SU-DHL-6 (cell line): ENCODE measurements around the gene PAF1.

ENCODE experiments used
- H2AFZ ChIP-seq: fragments of 200-600 bp; sonication (generic); 2 replicates; pipeline ENCODE4 v1.6.1; 2014; ENCODE audit warnings: low read depth, mild to moderate bottlenecking, moderate library complexity, mixed read lengths, antibody characterized with exemption, low read length; ENCODE audit not compliant: severe bottlenecking
- H3F3A ChIP-seq: fragments of 200-600 bp; shearing (Covaris generic); 2 replicates; pipeline ENCODE4 v1.6.0; 2016; ENCODE audit warnings: antibody characterized with exemption, mild to moderate bottlenecking; ENCODE audit not compliant: insufficient read depth
- H3K27ac ChIP-seq: fragments of 200-600 bp; sonication (generic); 2 replicates; pipeline ENCODE4 v1.5.1; 2016; ENCODE audit warnings: low read depth, mild to moderate bottlenecking, low read length, moderate library complexity, mixed read lengths
- H3K27me3 ChIP-seq: fragments of 200-600 bp; sonication (generic), shearing (Covaris generic); 2 replicates; pipeline ENCODE4 v1.6.0; 2014; ENCODE audit warnings: mild to moderate bottlenecking, low read length
- H3K36me3 ChIP-seq: fragments of 200-600 bp; sonication (generic); 2 replicates; pipeline ENCODE4 v1.6.1; 2014; ENCODE audit warnings: mild to moderate bottlenecking, low read length, mixed read lengths
- H3K4me2 ChIP-seq: fragments of 300-600, 200-600 bp; shearing (Covaris generic), sonication (generic); 2 replicates; pipeline ENCODE4 v1.6.0; 2014; ENCODE audit warnings: low read length, low read depth, mild to moderate bottlenecking; ENCODE audit not compliant: poor library complexity, severe bottlenecking
- H3K4me3 ChIP-seq: fragments of 200-600 bp; sonication (generic); 2 replicates; pipeline ENCODE4 v1.5.1; 2014; ENCODE audit warnings: antibody characterized with exemption, low read length, mild to moderate bottlenecking, mixed read lengths; ENCODE audit not compliant: insufficient read depth, poor library complexity, severe bottlenecking
- H3K79me2 ChIP-seq: fragments of 200-600 bp; sonication (generic); 2 replicates; pipeline ENCODE4 v1.6.1; 2014; ENCODE audit warnings: mild to moderate bottlenecking, low read length, moderate library complexity; ENCODE audit not compliant: insufficient read depth
- H3K9ac ChIP-seq: fragments of 200-600 bp; sonication (generic); 2 replicates; pipeline ENCODE4 v1.7.0; 2014; ENCODE audit warnings: mild to moderate bottlenecking, low read length
- H3K9me2 ChIP-seq: fragments of 200-600 bp; sonication (generic); replicated peaks from 2 replicates; pipeline ENCODE4 v1.6.1; 2014; ENCODE audit warnings: low read length; ENCODE audit not compliant: insufficient read depth
- H3K9me3 ChIP-seq: fragments of 200-600 bp; sonication (generic); 2 replicates; pipeline ENCODE4 v1.6.1; 2014; ENCODE audit warnings: low read length, mixed read lengths; ENCODE audit not compliant: insufficient read depth
- H4K20me1 ChIP-seq: fragments of 200-600 bp; sonication (generic); 2 replicates; pipeline ENCODE4 v1.6.1; 2014; ENCODE audit warnings: low read depth, mild to moderate bottlenecking, antibody characterized with exemption, low read length, moderate library complexity, mixed read lengths
- CTCF ChIP-seq: fragments of 200-600 bp; sonication (generic); IDR thresholded peaks from one replicate; pipeline ENCODE4 v1.5.1; 2017; ENCODE audit warnings: antibody characterized with exemption, mild to moderate bottlenecking, low read length, moderate library complexity; ENCODE audit not compliant: insufficient read depth, poor library complexity, severe bottlenecking
- EZH2phosphoT487 ChIP-seq: fragments of 200-600 bp; sonication (generic), shearing (Covaris generic); conservative IDR thresholded peaks from 2 replicates; pipeline ENCODE4 v1.6.1; 2018; ENCODE audit warnings: mild to moderate bottlenecking, antibody characterized with exemption, low read length, moderate library complexity, mixed read lengths

Gene PAF1

GRCh38 chr19:39397360-39398296 is 6.7 kb upstream of the PAF1 start:
- Histone ChIP-seq H2AFZ (no peak overlapping the region), H4K20me1 (no peaks in the 10 kb centered on the region), H3K27ac (peak overlapping the region; percentile 51), H3K4me2 (peak overlapping the region; percentile 32), H3K9ac (peak overlapping the region; percentile 44), H3K27me3 (no peaks in the 10 kb centered on the region), H3K36me3 (no peaks in the 10 kb centered on the region; the same call in 1 of the 2 replicates), H3F3A (peaks cover 14% of the 10 kb centered on the region; the same call in 1 of the 2 replicates), H3K9me3 (no peaks in the 10 kb centered on the region), H3K9me2 (no peaks in the 10 kb centered on the region), H3K79me2 (no peaks in the 10 kb centered on the region), H3K4me3 (no peak overlapping the region)
- peak; percentile 70 for TF ChIP-seq CTCF
- no peak for TF ChIP-seq EZH2phosphoT487

GRCh38 chr19:39390451-39390750 is 505 bp downstream of the PAF1 start:
- H2AFZ ChIP-seq, result peak overlapping the region; percentile 76
- no peaks in the 10 kb centered on the region; the same call in 1 of the 2 replicates for H3K36me3 ChIP-seq
- TF ChIP-seq EZH2phosphoT487, result no peak
- TF ChIP-seq CTCF, result no peak
- H3K79me2 ChIP-seq, result peaks cover 22% of the 10 kb centered on the region
- peak overlapping the region; percentile 80 for H3K4me2 ChIP-seq
- H3K27me3 ChIP-seq, result no peaks in the 10 kb centered on the region
- no peaks in the 10 kb centered on the region for H4K20me1 ChIP-seq
- peak overlapping the region; percentile 96 for H3K9ac ChIP-seq
- no peaks in the 10 kb centered on the region for H3F3A ChIP-seq
- peak overlapping the region; percentile 93 for H3K4me3 ChIP-seq
- no peaks in the 10 kb centered on the region for H3K9me2 ChIP-seq
- H3K9me3 ChIP-seq, result no peaks in the 10 kb centered on the region
- peak overlapping the region; percentile 85 for H3K27ac ChIP-seq

GRCh38 chr19:39389631-39390414 is 1.1 kb downstream of the PAF1 start:
- H3K36me3 ChIP-seq, result no peaks in the 10 kb centered on the region
- no peak overlapping the region for H2AFZ ChIP-seq
- peak overlapping the region; percentile 85; the same call in 1 of the 2 replicates for H3K27ac ChIP-seq
- H3F3A ChIP-seq, result no peaks in the 10 kb centered on the region
- H3K27me3 ChIP-seq, result no peaks in the 10 kb centered on the region
- H3K9ac ChIP-seq, result peak overlapping the region; percentile 96
- no peak for TF ChIP-seq EZH2phosphoT487
- no peak for TF ChIP-seq CTCF
- no peaks in the 10 kb centered on the region for H3K9me3 ChIP-seq
- no peaks in the 10 kb centered on the region for H3K9me2 ChIP-seq
- H3K4me3 ChIP-seq, result peak overlapping the region; percentile 93
- peaks cover 22% of the 10 kb centered on the region for H3K79me2 ChIP-seq
- peak overlapping the region; percentile 80 for H3K4me2 ChIP-seq
- no peaks in the 10 kb centered on the region for H4K20me1 ChIP-seq
